Right renal pelvis (tissue), 4 donors: ENCODE measurements around the gene PRPF6. TPM values are rescaled to one million over a fixed set of nuclear protein-coding genes. Genes with fewer than 3 reads are reported as not detected.

Experiments used
- DNase-seq, 4 donors: peaks; one replicate each; pipeline ENCODE4 v3.0.0-alpha.2; 2013; ENCODE audit warnings: low read depth in 4 of 4, low spot score in 3 of 4, missing footprints in 1 of 4
- polyA plus RNA-seq, 4 donors: library from polyadenylated mRNA; unstranded; fragments of 120-200 nt; gene quantifications; one replicate each; pipeline ENCODE4 v1.2.1, GENCODE V29; 2013; ENCODE audit not compliant: insufficient read length in 4 of 4

Gene PRPF6
- polyA plus RNA-seq, 4 donors: 81.8 to 92.3 (median 84.5) TPM

- DNase-seq: no peak
Observed at GRCh38 chr20:63944078-63944941, 36.6 kb upstream of the PRPF6 start.

- DNase-seq: no peak
Observed at GRCh38 chr20:63945031-63945658, 35.8 kb upstream of the PRPF6 start.

- no peak for DNase-seq
Observed at GRCh38 chr20:63945921-63946920, 34.7 kb upstream of the PRPF6 start.

- DNase-seq: no peak
Observed at GRCh38 chr20:63946986-63947637, 33.8 kb upstream of the PRPF6 start.

GRCh38 chr20:63947638-63948456, 33.1 kb upstream of the PRPF6 start:
- DNase-seq: no peak

- no peak for DNase-seq
Observed at GRCh38 chr20:63950701-63951397, 30.1 kb upstream of the PRPF6 start.

- DNase-seq: no peak
Observed at GRCh38 chr20:63951398-63952209, 29.3 kb upstream of the PRPF6 start.

GRCh38 chr20:63952210-63952535, 28.8 kb upstream of the PRPF6 start:
- DNase-seq: no peak

GRCh38 chr20:63952769-63953168, 28.2 kb upstream of the PRPF6 start:
- DNase-seq: no peak

GRCh38 chr20:63953764-63954429, 27.0 kb upstream of the PRPF6 start:
- DNase-seq: no peak

- DNase-seq: no peak
Observed at GRCh38 chr20:63955281-63955826, 25.6 kb upstream of the PRPF6 start.

- DNase-seq: peak in 3 of 4 donors; percentile 77 to 81 (median 78)
Observed at GRCh38 chr20:63955827-63956663, 24.9 kb upstream of the PRPF6 start, which contains the start of gene UCKL1. Gene UCKL1, minus strand, starts transcription at chr20:63956416. Its CDS starts 44 bp downstream, at chr20:63956372.

- DNase-seq: no peak
Observed at GRCh38 chr20:63956664-63957003, 24.3 kb upstream of the PRPF6 start.

- no peak for DNase-seq
Observed at GRCh38 chr20:63957004-63957689, 23.8 kb upstream of the PRPF6 start.

- no peak for DNase-seq
Observed at GRCh38 chr20:63957690-63958441, 23.1 kb upstream of the PRPF6 start.
